Hepatocyte (in vitro differentiated cells): ENCODE results near the gene PARP12.

Experiments
- EZH2 ChIP-seq: fragments of 200-600 bp; sonication (generic); IDR thresholded peaks from 2 replicates; pipeline ENCODE4 v1.6.1; 2016; ENCODE audit warnings: antibody characterized with exemption, mild to moderate bottlenecking, borderline replicate concordance
- TF ChIP-seq, protein P1 (sequence below): fragments of 200-600 bp; sonication (generic); IDR thresholded peaks from 2 replicates; pipeline ENCODE4 v1.5.1; 2016; ENCODE audit warnings: antibody characterized with exemption, mild to moderate bottlenecking; ENCODE audit not compliant: poor library complexity

DNA sequence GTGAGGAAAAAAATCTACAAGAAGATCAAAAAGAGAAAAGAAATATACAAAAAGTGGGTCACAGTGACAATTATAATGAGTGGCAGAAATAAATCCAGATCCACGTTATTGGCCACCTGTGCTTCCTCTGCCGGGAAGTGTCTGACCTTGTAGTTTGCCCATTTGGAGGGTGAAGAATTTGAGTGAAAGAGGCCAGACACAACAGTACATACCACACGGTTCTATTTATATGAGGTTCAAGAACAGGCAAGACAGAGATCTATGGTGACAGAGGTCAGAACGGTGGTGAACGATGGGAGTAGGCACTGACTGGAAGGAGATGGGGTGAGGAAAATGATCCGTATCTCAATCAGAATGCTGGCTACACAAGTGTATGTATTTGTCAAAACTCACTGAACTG is 17.1 kb downstream of the PARP12 start:
- TF ChIP-seq, protein P1, sequence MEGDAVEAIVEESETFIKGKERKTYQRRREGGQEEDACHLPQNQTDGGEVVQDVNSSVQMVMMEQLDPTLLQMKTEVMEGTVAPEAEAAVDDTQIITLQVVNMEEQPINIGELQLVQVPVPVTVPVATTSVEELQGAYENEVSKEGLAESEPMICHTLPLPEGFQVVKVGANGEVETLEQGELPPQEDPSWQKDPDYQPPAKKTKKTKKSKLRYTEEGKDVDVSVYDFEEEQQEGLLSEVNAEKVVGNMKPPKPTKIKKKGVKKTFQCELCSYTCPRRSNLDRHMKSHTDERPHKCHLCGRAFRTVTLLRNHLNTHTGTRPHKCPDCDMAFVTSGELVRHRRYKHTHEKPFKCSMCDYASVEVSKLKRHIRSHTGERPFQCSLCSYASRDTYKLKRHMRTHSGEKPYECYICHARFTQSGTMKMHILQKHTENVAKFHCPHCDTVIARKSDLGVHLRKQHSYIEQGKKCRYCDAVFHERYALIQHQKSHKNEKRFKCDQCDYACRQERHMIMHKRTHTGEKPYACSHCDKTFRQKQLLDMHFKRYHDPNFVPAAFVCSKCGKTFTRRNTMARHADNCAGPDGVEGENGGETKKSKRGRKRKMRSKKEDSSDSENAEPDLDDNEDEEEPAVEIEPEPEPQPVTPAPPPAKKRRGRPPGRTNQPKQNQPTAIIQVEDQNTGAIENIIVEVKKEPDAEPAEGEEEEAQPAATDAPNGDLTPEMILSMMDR: no peak
- no peak for TF ChIP-seq EZH2
